GM18858 (cell line): ENCODE measurements around the gene ZBED4.

Source experiments
- ATAC-seq: cut with Tn5 transposase; IDR thresholded peaks from one replicate; pipeline ENCODE4 v1.9.1; 2021; ENCODE audit not compliant: unreplicated experiment

Gene ZBED4

DNA sequence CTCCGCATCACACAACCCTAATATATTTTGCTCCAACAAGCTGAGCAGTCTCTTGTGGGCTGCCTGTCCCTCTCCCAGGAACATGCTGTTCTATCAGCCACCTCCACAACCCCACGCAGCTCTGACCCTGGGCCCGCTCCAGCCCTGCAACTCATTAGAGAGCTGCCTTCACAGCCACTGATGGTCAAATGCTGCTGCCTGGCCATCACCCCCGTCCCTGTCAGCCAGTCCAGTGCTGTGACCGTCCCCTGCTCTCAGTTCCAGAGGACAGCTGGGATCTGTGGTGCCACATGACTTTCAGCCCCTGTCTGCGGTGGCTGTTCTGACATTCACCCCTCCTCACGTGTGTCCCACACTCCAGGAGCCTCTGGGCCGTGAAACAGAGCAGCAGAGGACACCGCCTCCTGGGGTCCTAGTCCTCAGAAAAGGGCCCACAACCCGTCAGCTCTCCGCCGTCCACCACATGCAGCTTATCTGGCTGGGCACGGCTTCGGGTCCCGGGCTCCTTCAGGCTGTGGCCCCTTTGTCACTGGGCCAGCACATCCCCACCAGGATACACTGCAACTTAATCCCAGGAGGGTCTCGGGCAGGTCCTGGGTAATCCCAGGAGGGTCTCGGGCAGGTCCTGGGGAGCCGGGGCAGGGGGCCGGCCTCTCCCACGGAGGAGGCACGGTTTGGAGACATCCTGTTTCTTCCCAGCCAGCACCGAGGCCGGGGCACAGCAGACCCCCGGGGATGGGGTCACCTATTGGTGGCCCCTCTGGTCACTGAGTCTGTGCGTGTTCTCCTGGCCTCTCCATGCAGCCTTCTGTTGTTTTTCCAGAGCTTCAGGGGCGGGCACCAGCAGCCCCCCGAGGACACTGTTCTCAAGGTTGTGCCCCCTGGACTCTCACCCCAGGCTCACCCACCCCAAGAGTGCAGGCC lies 79.9 kb downstream of the ZBED4 start:
- no peak for ATAC-seq

DNA sequence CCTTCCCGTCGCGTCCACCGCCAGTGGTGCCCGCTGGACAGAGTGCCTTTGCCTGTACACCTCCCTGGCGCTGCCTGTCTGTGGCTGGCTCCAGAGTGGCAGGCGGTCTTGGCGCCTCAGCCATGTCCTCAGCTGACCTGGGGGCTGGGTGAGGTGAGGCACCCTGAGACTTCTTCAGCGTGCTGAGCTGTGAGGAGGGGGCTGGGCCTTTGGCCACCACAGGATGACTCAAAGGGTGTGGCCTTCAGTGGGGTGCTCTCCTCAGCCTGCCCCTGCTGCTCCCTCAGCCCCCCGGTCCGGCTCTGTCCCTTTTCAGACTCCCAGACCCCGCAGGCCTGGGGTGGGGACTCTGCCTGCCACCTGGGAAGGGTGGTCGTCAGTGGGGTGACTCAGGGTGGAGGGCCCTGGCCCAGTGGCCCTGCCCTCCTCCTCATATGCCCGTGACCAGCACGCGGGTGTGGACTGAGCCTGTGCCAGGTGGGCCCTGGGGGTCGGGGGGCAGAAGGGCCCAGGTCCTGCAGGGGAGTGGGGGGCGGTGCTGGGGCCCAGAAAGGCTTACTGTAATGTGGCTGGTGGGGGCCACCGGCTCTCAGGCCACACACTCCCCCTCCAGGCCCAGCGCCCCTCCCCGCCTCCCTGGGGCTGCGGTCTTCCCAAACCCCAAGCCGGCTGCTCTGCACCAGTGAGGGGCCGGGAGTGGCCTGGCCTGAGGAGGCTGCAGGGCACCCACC lies 80.7 kb downstream of the ZBED4 start:
- ATAC-seq: no peak

DNA sequence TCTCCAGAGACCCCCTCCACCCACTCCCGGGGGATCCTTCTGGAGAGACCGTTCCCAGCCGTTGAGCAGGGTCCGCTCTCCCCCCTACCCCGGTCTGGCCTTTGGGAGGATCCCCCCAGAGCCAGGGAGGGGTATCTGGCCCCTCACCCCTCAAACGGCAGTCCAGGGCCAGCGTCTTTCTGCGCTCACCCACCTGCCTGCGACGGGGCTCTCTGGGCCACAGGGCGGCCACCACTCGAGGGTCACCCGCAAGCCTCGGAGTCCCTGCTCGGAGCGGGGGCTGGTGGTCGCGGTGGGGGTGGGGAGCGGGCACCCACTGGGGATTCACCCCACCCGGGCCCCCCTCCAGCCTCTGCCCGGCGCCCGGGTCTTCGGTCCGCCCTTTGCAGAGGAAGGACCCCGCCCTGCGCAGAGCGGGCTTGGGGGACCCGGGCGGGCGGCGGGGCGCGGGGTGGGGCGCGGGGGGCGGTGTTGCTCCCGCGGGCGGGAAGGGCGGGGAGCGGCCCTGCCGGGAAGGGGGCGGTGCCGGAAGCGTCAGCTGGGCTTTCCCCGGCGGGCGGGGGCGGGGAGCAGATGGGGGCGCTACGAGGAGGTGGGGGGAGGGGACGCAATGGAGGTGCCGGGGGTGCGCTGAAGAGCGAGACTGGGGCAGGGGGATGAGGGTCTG lies 81.4 kb downstream of the ZBED4 start:
- ATAC-seq: no peak

DNA sequence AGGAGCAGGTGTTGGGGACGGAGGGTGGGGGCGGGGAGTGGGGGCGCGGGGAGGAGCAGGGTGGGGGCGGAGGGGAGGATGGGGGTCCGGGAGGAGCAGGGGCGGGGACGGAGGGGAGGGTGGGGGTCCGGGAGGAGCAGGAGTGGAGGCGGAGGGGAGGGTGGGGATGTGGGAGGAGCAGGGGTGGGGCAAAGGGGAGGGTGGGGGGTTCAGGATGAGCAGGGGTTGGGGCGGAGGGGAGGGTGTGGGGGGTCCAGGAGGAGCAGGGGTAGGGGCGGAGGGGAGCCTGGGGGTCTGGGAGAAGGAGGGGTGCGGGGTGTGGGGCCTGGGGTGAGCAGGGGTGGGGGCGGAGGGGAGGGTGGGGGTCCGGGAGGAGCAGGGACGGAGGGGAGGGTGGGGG lies 81.9 kb downstream of the ZBED4 start:
- ATAC-seq: no peak

DNA sequence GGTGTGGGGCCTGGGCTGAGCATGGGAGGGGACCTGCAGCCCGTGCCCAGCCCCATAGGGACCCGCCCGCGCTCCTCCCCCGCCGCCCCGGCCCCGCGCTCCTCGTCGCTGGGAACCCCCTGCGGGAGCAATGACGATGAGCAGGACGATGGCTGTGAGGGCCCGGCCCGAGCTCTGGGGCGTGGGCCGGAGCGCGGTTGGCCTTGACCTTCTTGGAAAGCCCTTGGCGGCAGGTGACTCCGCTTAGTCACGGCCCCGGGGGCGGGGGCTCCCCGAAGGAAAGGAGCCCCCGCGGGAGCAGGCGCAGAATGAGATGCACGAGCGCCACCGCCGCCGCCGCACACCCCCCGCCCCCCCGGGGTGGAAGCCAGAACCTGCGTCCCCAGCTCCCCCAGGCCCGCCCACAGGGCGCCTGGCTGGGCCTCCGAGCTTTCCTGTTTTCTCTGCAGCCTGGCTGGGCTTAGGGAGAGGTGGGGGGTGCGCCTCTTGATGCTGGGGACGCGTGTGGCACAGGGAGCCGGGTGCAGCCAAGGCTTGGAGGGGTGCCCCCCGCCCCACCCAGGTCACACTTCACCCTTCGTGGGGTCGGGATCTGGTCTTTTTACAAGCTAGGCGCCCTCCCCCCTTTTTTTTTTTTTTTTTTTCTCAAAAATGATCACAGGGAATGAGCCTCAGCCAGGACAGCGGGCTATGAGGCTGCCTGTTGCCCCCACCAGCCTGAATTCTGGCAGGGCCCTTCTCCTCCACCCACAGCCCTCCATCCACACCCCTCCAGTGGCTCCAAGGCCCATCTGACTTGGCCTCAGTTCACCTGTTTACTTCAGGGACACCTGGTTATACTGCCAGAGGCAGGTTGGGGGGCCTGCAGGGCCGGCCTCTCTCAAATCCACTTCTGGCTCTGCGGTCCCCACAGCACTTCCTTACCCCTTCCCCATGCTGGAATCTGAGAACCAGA lies 82.7 kb downstream of the ZBED4 start:
- ATAC-seq: peak; percentile 56

DNA sequence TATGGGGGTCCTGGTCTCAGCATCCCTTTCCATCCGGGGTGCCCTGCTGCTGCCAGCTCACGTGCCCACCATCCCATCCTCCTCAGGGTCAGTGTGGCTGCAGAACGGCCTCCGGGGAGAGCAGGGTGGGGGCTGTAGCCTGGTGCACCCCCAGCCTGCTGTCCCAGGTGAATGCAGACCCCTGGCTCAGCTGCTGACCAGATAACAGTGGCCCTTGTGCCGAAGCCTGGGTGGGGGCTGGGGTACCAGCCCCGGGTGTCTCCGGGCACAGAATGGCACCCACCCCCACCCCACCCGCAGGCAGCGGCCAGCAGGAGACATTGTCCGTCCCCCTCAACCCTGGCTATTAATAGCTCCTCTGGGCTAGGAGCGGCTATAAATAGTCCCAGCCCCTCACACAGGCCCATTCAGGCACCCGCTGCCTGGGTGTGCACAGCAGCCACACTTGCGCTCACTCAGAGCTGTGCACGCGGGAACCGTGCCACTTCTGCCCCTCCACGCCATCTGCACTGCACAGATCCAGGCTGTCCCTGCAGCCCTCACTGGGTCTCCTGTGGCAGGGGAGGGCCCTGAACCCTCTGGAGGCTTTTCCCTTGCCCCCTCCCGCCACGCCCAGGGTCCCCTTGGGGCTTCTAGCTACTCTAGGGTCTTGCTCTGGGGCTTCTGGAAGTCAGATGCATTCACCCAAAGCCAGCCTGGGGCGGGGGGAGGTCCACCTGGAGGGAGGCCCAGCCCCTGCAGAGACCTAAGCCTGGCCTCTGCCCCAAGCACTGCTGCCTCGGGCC lies 83.5 kb downstream of the ZBED4 start:
- ATAC-seq: no peak

DNA sequence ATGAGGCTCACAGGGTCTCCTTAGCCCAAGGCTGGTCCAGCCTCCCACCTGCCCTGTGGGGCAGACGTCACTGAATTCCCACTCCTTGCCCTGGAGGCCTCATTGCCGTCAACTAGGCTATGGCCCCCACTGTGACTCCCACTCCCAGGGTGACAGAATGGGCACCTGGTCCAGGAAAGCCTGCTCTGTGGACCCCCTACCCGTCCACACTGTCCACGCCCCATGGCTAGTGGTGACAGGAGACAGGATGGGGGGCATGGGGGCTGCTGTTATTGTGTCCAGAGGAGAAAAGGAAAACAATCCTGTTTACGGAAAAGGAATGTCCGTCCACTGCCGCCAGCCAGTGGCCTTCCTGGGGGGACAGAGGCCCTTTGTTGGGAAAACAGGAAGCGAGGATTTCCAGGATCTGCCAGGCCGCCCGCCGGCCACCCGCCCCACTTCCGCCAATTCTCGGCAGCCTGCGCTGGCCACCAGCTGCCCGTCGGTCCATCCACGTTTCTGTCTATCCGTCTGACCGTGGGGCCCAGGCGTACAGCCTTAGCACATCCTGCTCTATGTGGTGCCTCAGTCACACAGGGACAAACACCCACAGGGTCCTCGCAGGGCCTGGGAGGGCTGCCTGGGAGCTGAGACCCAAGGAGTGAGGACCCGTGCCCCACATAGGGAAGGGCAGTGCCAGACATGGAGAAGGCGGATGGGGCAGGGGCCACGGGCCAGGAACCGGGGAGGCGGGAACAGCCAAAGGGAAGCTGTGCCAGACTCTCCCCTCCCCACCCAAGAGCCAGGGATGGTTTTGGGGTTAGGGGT lies 84.3 kb downstream of the ZBED4 start:
- no peak for ATAC-seq

DNA sequence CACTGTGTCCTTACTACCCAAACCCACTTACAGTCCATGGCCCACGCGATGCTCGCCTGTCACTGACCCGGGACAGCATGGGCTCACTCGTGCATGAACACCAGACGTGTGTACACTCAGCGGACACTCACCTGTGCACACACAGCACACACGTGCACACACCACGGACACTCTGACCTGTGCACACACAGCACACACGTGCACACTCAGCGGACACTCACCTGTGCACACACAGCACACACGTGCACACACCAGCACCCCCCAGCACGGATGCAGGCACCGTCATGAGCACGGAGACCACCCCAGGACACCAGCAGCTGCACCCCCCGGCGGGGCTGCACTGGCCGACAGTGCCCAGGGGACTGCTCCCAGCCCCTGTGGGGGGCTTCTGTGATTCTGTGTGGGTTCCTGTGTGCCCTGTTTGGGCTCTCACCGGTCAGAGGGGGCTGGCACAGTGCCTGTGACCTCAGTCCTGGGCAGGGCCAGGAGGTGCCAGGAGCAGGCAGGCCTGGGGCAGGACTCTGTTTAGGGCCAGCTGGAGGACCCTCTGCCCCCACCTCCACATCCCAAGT lies 85.0 kb downstream of the ZBED4 start:
- ATAC-seq: no peak
